SK-N-SH (cell line): ENCODE measurements around the gene SENP1.

Experiments
- EP300 ChIP-seq, 2 experiments: IDR thresholded peaks; 2 replicates each; pipeline versions ENCODE4 v1.4.0 to v1.6.1; 2012; ENCODE audit warnings: borderline replicate concordance in 1 of 2, low read depth in 1 of 2, low read length in 1 of 2
- EZH2phosphoT487 ChIP-seq: fragments of 200-600 bp; sonication (generic); IDR thresholded peaks from 2 replicates; pipeline ENCODE4 v1.6.1; 2017; ENCODE audit warnings: low read depth, mixed run types, mild to moderate bottlenecking, antibody characterized with exemption, moderate library complexity, borderline replicate concordance
- NFIC ChIP-seq: IDR thresholded peaks from 2 replicates; pipeline ENCODE4 v1.4.0; 2012; ENCODE audit warnings: borderline replicate concordance
- POLR2AphosphoS5 ChIP-seq: IDR thresholded peaks from 2 replicates; pipeline ENCODE4 v1.6.1; 2012; ENCODE audit warnings: low read depth, low read length
- RAD21 ChIP-seq: IDR thresholded peaks from 2 replicates; pipeline ENCODE4 v1.6.1; 2012; ENCODE audit warnings: mild to moderate bottlenecking, low read length
- RCOR1 ChIP-seq: fragments of 150-350 bp; IDR thresholded peaks from 2 replicates; pipeline ENCODE4 v1.6.1; 2017; ENCODE audit warnings: antibody characterized with exemption, low read length
- SMC3 ChIP-seq: IDR thresholded peaks from 2 replicates; pipeline ENCODE4 v1.6.1; 2012; ENCODE audit warnings: low read depth, low read length, improper control_type of control experiment
- TF ChIP-seq, protein P1 (sequence below): fragments of 200-600 bp; sonication (generic); IDR thresholded peaks from 2 replicates; pipeline ENCODE4 v1.6.1; 2017; ENCODE audit warnings: antibody characterized with exemption, mild to moderate bottlenecking, moderate library complexity
- TF ChIP-seq, protein P2 (sequence below): IDR thresholded peaks from 2 replicates; pipeline ENCODE4 v1.4.0; 2012; ENCODE audit warnings: low read depth

DNA sequence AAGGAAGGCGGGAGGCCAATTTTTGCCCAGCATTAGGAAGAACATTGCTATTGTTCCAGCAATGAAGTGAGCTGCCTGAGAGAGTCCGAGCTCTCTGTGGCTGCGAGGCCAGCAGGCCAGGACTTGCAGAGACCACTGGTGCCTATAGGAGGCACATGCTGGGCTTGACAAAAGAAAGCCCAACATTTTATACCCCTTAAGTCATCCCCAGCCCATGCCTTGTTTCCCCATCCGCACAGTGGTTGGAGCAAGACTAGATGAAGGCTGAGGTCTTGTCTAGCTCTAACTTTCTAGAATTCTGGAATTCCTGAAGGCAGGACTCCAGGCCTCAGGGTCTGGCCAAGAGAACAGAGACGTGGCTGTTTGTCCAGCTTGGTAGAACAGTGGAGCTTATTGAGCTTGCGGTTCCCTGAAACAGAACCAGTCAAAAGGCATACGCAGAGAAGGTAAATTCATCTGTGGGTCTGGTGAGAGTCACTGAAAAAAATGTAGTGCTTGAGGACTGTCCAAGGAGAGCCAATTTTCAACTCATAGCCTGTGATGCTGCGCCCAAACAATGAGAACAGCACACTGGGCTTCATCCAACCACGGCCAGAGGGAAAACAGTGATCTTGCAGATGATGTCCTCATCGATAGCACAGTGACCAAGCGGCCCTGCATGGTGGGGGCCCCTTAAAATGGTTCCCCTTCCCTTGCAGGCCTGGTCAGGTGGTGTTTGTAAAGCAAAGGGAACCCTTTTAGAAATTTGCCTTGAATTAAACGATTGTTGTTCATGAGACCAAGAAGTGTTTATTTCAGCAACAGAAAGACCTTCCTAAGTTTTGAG, 74.5 kb downstream of the SENP1 start:
- TF ChIP-seq, protein P1, sequence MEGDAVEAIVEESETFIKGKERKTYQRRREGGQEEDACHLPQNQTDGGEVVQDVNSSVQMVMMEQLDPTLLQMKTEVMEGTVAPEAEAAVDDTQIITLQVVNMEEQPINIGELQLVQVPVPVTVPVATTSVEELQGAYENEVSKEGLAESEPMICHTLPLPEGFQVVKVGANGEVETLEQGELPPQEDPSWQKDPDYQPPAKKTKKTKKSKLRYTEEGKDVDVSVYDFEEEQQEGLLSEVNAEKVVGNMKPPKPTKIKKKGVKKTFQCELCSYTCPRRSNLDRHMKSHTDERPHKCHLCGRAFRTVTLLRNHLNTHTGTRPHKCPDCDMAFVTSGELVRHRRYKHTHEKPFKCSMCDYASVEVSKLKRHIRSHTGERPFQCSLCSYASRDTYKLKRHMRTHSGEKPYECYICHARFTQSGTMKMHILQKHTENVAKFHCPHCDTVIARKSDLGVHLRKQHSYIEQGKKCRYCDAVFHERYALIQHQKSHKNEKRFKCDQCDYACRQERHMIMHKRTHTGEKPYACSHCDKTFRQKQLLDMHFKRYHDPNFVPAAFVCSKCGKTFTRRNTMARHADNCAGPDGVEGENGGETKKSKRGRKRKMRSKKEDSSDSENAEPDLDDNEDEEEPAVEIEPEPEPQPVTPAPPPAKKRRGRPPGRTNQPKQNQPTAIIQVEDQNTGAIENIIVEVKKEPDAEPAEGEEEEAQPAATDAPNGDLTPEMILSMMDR = no peak
- no peak for TF ChIP-seq RAD21
- no peak for TF ChIP-seq RCOR1
- TF ChIP-seq POLR2AphosphoS5 = no peak
- TF ChIP-seq, protein P2, sequence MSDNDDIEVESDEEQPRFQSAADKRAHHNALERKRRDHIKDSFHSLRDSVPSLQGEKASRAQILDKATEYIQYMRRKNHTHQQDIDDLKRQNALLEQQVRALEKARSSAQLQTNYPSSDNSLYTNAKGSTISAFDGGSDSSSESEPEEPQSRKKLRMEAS = no peak
- no peak for TF ChIP-seq EZH2phosphoT487
- no peak for TF ChIP-seq NFIC
- TF ChIP-seq SMC3 = no peak
- TF ChIP-seq EP300 (IDR thresholded peaks at IDR 0.05; ENCODE audit: borderline replicate concordance in 1 of 2, low read depth in 1 of 2, low read length in 1 of 2) = no peak
